SK-N-SH treated with all-trans-retinoic acid at 6 μM for 48 hours (cell line): Measurements from ENCODE around the gene KPNB1.

Source experiments
- CSRNP3 ChIP-seq: fragments of 250-450 bp; sonication (Bioruptor Pico); IDR thresholded peaks from 2 replicates; pipeline ENCODE4 v1.5.1; 2021; ENCODE audit warnings: mild to moderate bottlenecking, moderate library complexity
- OSR1 ChIP-seq: fragments of 250-450 bp; sonication (Bioruptor Pico); IDR thresholded peaks from 2 replicates; pipeline ENCODE4 v1.8.0; 2022; ENCODE audit warnings: moderate library complexity, mild to moderate bottlenecking, inconsistent platforms
- RARB ChIP-seq: fragments of 250-450 bp; sonication (Bioruptor Pico); IDR thresholded peaks from 2 replicates; pipeline ENCODE4 v1.8.0; 2021; ENCODE audit warnings: mild to moderate bottlenecking, moderate library complexity
- ZFP30 ChIP-seq: fragments of 450-650 bp; formaldehyde crosslinking; IDR thresholded peaks from 2 replicates; pipeline ENCODE4 v1.5.0; 2022; ENCODE audit warnings: mild to moderate bottlenecking, moderate library complexity
- TF ChIP-seq, protein P1 (sequence below): fragments of 250-450 bp; sonication (Bioruptor Pico); IDR thresholded peaks from 2 replicates; pipeline ENCODE4 v1.8.0; 2020; ENCODE audit warnings: mild to moderate bottlenecking, moderate library complexity, borderline replicate concordance
- TF ChIP-seq, protein P2 (sequence below): fragments of 250-450 bp; sonication (Bioruptor Pico); IDR thresholded peaks from 2 replicates; pipeline ENCODE4 v1.5.1; 2020; ENCODE audit warnings: low read depth, mild to moderate bottlenecking, moderate library complexity

DNA sequence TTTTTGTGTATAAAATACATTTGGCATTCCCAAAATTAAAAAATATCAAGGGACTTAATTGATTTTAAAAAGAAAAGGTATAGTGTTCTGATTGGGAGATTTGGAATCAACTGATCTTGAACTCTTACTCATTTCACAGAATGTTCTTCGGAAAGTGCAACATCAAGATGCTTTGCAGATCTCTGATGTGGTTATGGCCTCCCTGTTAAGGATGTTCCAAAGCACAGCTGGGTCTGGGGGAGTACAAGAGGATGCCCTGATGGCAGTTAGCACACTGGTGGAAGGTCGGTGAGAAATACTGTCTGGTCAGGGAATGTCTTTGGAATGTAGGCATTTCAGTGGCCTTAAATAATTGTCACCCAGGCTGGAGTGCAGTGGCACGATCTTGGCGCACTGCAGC lies 24.8 kb downstream of the KPNB1 start:
- TF ChIP-seq ZFP30 (CRISPR knock-in tag) (no peak), RARB (CRISPR knock-in tag) (no peak), CSRNP3 (CRISPR knock-in tag) (no peak), OSR1 (no peak)
- TF ChIP-seq, protein P1, sequence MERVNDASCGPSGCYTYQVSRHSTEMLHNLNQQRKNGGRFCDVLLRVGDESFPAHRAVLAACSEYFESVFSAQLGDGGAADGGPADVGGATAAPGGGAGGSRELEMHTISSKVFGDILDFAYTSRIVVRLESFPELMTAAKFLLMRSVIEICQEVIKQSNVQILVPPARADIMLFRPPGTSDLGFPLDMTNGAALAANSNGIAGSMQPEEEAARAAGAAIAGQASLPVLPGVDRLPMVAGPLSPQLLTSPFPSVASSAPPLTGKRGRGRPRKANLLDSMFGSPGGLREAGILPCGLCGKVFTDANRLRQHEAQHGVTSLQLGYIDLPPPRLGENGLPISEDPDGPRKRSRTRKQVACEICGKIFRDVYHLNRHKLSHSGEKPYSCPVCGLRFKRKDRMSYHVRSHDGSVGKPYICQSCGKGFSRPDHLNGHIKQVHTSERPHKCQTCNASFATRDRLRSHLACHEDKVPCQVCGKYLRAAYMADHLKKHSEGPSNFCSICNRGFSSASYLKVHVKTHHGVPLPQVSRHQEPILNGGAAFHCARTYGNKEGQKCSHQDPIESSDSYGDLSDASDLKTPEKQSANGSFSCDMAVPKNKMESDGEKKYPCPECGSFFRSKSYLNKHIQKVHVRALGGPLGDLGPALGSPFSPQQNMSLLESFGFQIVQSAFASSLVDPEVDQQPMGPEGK (CRISPR knock-in tag), result no peak
- TF ChIP-seq, protein P2, sequence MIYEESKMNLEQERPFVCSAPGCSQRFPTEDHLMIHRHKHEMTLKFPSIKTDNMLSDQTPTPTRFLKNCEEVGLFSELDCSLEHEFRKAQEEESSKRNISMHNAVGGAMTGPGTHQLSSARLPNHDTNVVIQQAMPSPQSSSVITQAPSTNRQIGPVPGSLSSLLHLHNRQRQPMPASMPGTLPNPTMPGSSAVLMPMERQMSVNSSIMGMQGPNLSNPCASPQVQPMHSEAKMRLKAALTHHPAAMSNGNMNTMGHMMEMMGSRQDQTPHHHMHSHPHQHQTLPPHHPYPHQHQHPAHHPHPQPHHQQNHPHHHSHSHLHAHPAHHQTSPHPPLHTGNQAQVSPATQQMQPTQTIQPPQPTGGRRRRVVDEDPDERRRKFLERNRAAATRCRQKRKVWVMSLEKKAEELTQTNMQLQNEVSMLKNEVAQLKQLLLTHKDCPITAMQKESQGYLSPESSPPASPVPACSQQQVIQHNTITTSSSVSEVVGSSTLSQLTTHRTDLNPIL (CRISPR knock-in tag), result no peak
